Embryonic facial prominence (tissue), 1 donor: ENCODE results near the gene KLHL3.

Experiments
- DNase-seq: peaks from one replicate; pipeline ENCODE4 v3.0.0-alpha.2; 2016; ENCODE audit errors: extremely low spot score

The KLHL3 gene

DNA sequence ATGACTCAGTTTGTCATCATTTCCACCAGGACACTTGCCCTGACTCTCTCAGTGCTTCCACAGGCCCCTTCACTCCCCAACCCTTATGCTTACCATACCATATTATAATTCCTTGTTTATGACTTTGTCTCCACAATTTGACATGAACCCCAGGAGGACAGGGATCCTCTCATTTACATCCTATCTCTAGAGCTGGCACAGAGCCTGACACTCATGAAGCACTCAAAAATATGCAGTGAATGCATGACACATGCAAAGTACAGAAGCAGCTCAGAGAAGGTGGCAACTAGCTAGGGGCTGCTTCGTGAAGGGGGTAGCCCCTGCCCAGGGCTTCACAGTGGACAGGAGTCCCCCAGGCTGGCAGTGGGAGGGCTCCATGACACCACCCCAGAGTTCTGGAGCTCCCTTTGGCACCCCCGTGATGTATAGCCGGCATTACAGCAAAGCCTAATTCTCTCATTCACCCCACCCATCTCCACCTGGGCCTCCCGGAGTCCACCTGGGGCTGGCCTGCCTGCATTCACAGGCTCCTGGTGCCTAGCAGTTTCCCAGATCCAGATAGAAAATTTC is 124.8 kb downstream of the KLHL3 start:
- no peak for DNase-seq

DNA sequence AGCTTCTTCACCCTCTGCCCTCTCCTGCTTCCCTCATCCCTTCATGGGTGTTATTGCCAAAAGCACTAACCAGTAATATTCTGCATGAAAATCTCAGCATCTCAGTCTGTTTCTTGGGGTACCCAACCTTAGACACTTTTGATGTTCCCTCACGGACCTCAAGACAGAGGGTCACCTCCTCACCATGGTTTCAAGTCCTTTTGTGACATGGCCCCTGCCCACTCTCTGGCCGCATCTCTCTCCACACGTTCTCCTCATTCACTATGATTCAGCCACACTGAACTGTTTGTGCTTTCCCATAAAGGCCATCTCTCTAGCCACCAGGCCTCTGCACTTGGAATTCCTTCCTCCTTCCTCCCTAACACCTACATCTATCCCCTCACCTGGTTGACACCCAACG is 125.3 kb downstream of the KLHL3 start:
- no peak for DNase-seq

DNA sequence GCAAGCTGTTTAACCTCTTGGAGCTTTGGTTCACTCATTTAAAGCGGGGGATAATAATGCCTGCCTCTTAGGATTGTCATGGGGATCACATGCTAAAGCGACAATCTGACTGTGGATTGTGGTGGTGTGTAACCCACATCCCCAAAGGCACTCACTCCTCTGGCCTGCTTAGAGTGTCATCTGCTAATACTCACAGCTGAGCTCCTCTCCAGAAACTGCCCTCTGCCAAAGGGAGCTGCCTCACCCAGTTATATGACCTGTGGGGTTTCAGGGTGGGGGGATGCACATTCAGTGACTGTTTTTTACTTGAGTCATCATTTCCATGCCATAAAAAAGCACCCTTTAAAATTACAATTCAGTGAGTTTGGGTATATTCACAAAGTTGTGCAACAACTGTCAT is 126.8 kb downstream of the KLHL3 start:
- no peak for DNase-seq

DNA sequence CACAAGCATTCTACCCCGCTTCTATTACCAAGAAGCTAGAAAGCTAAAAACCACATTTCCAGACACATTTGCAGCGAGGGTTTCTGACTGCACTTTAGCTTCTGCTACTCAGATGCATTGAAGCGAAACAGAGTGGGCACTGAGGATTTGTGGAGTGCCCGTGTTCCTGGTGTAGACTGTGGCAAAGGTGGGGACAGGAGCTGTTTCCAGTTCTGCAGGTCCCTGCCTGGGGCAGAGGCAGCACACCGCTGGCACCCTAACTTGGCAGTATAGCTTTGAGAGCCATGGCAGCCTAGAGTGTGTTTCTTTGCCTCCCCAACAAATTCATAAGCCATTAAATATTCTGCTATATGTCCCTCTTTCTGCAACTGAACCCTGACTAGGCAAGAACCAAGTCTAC is 128.1 kb downstream of the KLHL3 start:
- DNase-seq = no peak

DNA sequence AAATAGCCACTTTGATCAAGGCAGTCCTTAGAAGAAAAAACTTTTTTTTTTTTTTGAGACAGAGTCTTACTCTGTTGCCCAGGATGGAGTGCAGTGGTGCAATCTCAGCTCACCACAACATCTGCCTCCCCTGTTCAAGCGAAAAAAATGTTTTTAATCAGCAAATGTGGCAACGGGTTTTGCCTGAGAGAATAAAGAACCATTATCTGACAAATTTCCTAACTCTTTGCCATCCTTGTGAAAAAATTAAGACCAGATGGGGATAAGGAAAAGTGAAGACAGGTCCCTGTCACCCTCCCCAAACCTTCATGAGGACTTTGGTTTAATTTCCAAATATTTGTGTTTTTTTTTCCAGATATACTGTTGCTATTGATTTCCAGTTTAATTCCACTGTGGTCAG is 129.5 kb downstream of the KLHL3 start:
- DNase-seq = no peak

DNA sequence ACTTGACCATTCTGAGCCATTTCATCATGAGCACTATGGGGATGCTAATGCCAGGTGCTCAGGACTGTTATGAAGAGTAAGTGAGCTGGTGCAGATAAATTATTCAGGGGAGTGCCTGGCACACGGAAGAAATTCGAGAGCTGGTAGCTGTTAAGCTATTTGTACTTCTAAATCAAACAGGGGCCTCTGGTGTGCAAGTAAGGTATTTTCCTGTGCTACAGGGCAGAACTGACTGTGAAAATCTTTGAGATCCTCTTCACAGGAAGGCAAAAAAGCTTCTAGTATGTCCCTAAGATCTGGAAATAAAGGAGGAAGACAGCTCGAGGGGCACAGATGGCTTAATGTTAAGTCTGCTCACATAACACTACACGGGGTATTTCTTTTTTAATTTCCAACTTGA is 130.5 kb downstream of the KLHL3 start:
- DNase-seq = no peak

DNA sequence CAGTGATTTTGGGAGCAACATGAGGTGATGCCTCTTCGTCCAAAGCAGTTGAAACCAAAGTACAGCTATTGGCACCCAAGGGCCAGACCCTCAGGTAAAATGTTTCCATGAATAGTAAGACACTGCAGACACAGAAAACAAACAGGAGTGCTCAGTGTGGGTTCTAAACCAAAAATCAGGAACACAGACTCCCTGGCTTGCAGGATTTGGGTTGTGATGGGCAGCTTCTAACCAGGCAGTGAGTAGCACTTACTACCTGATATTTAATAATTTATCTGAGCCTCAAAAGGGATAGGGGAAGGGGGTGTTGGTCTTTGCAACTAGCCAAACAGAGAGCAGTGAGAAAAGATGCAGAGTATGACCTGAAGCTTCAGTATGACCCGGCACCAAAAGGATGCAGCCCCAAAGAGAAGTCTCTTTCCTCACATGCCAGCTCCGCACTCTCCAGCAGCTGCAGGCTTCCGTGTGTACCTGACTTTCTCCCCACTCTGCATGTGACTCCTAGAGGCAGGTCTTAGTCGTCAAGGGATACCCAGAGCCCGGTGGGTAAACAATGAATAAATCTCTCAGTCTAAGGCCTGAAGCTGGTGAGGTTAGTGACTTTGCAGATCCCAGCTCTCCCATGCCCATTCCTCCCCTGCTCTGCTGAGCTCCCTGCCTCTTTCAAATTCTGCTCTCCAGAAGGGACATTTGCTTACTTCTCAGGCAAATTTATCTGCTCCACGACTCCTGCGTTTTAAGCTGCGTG is 131.4 kb downstream of the KLHL3 start:
- DNase-seq = no peak

DNA sequence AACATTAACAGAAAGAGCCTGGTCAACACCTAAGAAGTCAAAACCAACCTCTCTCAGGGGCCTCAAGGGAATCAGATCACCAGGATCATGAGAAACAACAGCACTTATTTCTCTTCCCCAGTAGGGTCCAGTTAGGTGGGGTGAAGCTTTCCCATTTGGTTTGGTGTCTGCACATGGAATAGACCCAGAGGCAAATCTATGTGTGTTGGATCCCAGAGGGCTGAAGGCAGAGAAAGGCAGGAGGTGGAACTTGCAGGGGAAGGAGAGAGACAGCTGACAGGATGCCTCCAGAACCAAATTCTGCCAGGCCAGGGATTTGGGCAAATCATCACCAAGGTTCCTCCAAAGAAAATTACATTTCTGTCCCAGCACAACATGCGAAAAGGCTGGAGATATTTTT is 132.0 kb downstream of the KLHL3 start:
- no peak for DNase-seq

DNA sequence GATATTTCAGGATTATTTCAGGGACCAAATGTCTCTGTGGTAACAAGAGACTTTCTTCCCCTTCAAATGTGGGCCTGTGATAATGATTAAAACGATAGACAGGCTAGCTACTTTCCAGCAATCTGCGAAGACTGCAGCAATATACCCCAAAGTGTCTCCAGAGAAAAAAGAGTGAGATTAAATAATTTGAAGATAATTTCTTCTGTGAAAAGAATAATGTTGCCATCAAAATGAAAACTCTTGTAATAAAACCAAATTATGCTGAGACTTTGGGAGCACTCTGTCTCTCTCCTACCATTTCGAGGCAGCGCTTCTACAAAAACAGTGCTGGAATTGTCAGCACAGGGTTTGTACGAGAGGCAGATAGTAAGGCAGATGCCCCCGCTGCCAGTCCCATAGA is 132.5 kb downstream of the KLHL3 start:
- no peak for DNase-seq

DNA sequence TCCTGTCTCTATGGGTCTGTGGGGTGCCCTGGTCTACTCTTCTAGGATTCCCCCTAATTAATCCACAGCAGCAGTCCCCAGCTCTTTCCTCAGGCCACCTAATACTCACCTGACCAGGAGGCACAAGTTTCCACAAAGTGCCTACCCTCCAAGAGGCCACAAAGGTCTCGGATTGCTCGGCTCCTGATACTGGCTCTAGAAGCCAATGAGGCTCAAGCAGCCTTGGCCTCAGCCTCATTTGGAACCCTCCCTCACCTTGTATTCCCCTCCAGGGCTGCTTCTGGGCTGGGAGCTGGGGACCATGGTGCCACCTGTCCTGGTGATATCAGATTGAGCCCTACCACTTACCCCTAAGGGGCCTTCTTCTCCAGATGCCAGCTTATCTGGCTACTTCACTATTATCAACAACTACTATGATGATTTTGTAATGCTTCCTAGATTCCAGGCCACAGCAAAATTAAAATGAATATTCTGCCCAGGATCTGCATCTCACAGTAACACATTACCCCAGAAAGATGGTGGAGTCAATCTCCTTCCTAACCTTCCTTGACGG is 133.1 kb downstream of the KLHL3 start:
- DNase-seq = no peak

DNA sequence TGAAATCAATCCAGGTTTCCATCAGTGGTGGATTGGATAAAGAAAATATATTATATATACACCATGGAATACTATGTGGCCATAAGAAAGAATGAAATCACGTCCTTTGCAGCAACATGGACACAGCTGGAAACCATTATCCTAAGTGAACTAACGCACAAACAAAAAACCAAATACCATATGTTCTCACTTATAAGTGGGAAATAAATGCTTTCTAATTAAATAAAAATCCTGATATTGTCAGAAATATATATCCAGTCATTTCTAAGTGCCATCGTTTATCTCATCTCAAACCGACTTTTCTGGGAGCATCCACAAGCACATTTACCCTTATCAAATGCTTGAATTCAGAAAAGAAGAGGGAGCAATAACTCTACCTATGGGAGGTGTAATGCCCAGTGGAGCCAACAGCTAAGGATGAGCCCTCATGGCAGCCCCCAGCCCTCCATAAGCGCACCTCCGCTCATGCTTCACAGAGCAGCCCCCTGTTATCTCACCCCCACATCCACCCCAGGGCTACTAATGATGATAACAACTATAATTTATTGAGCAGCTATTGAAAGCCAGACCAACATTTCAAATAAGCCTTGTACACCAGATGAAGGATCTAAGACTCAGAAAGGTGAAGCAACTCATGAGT is 135.0 kb downstream of the KLHL3 start:
- no peak for DNase-seq

DNA sequence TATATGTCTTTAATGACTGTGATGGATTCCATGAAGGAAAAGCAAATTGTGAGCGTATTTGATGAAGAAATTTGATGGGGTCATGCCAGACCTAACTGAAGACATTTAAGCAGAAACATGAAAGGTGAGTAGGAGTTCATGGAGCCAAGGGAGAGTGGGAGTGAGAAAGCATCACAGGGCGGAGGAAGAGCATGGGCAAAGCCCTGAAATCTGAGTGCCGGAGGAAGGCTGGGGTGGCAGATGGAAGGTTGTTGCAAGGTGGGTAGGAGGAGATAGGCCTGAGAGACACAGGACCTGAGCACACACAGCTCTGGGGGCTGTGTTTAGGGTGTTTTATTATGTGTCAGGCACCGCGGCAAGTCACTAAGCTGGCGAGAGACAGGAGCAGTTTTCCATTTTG is 136.4 kb downstream of the KLHL3 start:
- no peak for DNase-seq

DNA sequence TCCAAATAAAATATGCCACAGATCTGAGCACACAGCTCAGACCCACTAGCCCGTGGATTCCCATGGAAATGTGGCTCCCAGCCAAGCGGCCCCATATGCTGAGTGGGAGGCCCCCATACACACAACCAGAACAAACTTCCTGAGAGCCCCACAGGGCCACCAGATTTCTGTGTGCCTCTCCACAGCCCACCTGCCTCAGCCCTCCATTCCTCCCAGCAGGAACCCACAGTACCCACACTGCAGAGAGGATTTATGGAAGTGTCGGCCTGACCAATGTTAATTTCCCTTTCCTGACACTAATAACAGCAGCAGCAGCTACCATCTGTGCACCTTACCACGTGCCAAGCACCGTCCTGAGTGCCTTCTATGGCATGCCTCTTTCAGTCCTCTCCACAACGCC is 137.5 kb downstream of the KLHL3 start:
- DNase-seq = no peak

DNA sequence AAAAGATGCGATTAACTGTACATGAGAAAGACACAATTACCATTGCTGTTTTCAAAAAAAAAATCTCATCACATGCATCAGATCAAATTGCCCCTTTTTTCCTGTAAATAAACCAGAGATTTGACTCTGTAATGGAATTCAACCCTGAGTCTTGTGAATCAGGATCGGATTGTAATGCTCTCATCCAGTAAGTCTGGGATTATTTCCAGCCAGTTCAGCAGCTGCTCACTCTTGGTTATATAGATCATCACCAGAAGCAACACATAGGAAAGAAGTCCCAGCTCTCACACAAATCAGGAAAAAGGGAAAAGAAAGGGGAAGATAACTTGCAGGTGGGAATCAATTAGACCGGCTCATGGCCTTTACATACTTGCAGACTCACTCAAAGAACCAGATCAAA is 138.9 kb downstream of the KLHL3 start:
- DNase-seq = no peak

DNA sequence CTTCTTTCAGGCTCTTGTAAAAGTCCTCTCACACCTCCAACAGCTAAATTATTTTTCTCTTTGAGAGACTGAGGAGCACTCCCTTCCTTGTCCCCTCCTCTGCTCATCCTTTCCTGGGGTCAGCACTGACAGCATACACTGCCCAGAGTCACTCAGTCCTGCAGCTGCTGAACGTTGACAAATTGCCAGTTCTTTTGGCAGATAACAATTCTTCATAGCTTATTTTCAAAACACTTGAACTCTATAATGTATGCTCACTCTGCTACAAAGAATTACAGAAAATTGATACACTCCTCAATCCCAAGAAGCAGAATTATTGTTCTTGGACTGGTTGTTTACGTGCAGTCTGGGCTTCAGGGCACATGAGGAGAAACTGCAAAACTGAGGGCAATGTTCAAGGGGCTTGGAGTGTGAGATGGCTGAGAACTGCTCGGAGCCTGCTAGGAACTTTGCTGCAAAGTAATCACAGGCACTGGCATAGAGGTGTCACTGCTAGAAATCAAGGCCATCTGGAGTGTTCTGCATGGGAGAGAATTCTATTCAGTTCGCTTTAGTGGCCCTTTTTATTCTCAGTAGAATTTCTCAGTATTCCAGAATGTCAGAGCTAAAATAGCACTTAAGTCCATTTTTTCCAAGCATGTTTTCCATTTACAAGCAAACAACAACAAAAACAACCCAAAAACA is 140.4 kb downstream of the KLHL3 start:
- DNase-seq = no peak

DNA sequence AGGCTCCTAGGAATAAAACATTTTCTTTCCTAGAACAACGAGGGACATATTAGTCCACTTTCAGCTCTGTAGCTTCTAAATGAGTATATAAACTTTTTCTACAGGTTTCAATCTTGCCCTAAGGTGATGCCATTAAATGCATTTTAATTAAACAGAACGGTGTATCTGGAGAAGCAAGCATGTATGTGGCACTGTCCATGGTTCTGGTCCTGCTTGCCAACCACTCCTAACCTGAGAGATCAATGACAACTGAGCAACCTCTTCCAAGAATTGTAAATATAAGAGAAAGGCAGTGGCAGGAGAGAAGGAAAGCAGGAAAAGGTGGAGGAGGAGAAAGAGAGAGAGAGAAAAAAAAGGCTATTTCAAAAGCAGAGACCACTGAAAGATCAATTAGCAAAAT is 141.2 kb downstream of the KLHL3 start:
- no peak for DNase-seq

DNA sequence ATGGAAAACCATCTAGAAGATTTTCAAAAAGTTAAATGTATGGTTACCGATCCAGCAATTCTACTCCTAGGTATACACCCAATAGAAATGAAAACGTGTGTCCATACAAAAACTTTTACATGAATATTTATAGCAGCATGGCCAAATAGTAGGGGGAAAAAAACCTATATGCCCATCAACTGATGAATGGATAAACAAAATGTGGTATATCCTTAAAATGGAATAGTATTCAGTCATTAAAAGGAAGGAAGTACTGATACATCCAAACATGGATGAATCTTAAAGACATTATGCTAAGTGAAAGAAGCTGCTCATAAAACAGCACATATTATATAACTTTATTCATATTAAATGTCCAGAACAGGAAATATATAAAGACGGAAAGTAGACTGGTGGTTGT is 143.6 kb downstream of the KLHL3 start:
- no peak for DNase-seq

DNA sequence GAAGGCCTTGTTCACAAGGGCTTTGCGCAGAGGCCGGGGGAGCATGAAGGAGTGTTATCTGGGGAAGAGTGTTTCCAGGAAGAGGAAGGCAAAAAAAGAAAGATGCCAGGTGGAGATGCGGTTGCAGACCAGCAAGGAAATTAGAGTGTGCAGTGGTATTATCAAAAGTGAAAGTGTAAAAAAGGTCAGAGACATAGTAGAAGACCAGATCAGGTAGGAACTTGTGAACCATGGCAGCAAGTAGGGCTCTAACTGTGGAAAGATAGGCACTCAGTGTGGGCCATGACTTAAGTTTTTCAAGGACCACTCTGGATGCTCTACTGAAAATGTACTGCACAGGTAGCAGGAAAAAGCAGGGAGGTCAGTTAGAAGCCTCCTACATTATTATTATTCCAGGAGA is 146.7 kb downstream of the KLHL3 start:
- DNase-seq = no peak

DNA sequence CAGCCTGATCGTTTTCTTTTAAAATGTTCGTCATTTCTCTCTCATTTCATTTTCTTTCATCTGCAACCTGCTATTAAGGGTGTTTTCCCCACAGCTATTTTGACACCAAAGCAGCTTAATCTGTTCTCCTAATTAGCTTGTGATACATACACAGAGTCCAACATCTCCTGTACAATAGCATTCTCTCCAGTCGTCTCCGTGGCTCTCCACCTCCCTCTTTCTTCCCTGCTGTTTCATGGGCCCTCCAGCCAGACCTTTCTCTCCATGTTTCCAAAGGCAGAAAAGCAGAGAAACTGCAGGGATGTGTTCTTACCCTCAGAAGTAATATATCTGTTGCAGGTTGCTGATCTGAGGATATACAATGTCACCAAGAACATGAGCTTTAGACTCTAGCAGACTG is 148.0 kb downstream of the KLHL3 start:
- no peak for DNase-seq

DNA sequence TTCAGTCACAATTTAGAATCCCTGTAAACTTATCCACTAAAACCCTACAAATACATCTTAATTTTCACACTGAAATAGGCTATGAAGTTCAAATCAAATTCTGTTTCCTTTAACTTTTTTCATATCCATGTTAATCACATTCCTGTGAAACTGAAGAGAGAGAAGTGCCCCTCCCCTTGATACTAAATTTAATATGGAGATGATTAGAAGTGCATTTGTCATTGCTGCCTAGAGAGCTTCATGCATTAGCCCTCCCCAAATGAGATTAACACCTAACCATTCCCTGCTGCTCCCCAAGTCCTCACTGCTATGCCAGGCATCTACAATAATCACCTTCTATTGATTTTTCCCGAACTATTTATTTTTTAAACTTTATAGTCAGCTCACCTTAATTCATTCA is 151.6 kb downstream of the KLHL3 start:
- no peak for DNase-seq

DNA sequence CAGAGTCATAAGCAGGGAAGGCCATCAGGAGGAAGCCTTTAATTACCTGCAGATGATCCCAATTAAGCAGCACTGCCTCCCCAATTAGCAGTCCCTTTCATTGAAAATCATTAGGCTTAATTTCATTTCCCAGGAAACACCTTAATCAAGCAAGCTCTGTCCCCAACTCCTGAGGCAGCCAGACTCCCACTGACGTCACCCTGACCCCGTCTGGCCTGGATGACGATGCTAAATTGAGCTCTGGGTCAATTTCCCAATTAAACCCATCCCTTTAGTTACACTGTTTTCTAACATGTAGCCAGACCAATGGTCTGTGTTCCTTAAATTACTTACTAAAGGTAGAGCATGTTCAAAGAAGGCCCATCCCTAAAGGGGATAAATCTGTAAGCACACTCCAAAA is 152.8 kb downstream of the KLHL3 start:
- no peak for DNase-seq

DNA sequence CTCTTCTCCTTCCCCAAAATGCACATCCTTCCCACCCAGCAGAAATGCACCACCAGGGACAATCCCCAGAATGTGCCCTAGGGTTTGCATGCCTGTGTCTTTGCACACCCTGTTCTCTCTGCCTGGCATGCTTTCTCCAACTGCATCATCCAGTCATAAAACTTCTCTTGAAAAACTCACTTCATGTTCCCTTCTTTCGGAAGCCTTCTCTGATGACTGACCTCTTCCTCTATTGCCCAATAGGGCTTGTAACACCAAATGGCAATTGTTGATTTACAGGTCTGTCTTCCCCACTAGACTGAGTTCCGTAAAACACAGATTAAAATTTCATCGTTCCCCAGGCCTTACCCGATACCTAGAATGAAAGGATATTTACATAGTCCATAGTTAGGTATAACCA is 153.7 kb downstream of the KLHL3 start:
- DNase-seq = no peak

DNA sequence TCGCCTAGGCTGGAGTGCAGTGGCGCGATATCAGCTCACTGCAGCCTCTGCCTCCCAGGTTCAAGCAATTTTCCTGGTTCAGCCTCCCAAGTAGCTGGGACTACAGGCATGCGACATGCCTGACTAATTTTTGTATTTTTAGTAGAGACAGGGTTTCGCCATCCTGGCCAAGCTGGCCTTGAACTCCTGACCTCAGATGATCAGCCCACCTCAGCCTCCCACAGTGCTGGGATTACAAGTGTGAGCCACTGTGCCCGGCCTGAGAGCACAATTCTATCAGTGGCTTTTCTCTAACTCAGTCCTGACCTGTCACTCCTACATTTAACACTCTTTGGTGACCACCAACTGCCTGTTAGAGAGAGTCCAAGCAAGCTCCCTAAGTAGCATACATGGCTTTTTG is 154.1 kb downstream of the KLHL3 start:
- no peak for DNase-seq
